GM19239 (cell line): ENCODE results near the gene SMG1.
"Not testable (repeated sequence)": the region's sequence is repeated elsewhere in the genome, so short reads cannot be mapped to it uniquely, and the experiment has no call there.

Experiments
- DNase-seq: peaks from one replicate; pipeline ENCODE4 v3.0.0; 2011; ENCODE audit warnings: low spot score; ENCODE audit not compliant: insufficient read length
- FAIRE-seq: peaks from 2 replicates; lab custom pipeline; 2011; peaks lifted over from hg19 to GRCh38; lab: Jason Lieb, UNC

The SMG1 gene

GRCh38 chr16:18925986-18926865 lies at the start of gene SMG1:
TSS of gene SMG1 (minus strand) at chr16:18926408. CDS start at chr16:18926041, 367 bp downstream.
- DNase-seq (peak; percentile 35), FAIRE-seq (peak; percentile 71)

- FAIRE-seq (no peak), DNase-seq (no peak)
Observed at GRCh38 chr16:18975109-18975508, 48.9 kb upstream of the SMG1 start.

- FAIRE-seq (no peak), DNase-seq (no peak)
Observed at GRCh38 chr16:18969855-18970240, 43.6 kb upstream of the SMG1 start.

GRCh38 chr16:18969050-18969854 lies 43.0 kb upstream of the SMG1 start:
- FAIRE-seq (peak; percentile 95), DNase-seq (peak; percentile 64)

GRCh38 chr16:18966791-18967190 lies 40.6 kb upstream of the SMG1 start:
- FAIRE-seq: no peak

GRCh38 chr16:18965555-18965954 lies 39.3 kb upstream of the SMG1 start:
- FAIRE-seq (no peak), DNase-seq (no peak)

More at GRCh38 chr16:18966791-18967190, 40.6 kb upstream of the SMG1 start:
- no peak for DNase-seq

- no peak for FAIRE-seq
- DNase-seq: no peak
Observed at GRCh38 chr16:18959031-18959505, 32.9 kb upstream of the SMG1 start.

- FAIRE-seq (no peak), DNase-seq (no peak)
Observed at GRCh38 chr16:18958621-18959029, 32.4 kb upstream of the SMG1 start.

- not testable (repeated sequence) for DNase-seq, FAIRE-seq
Observed at GRCh38 chr16:18956658-18957241, 30.5 kb upstream of the SMG1 start.

GRCh38 chr16:18955874-18956580 lies 29.8 kb upstream of the SMG1 start:
- peak; percentile 61 for FAIRE-seq
- DNase-seq: not testable (repeated sequence)

GRCh38 chr16:18953547-18953946 lies 27.3 kb upstream of the SMG1 start:
- no peak for FAIRE-seq
- no peak for DNase-seq

GRCh38 chr16:18950469-18951185 lies 24.4 kb upstream of the SMG1 start:
- DNase-seq (no peak), FAIRE-seq (no peak)

GRCh38 chr16:18948372-18949020 lies 22.3 kb upstream of the SMG1 start:
- no peak for FAIRE-seq
- DNase-seq: no peak

- DNase-seq (no peak), FAIRE-seq (no peak)
Observed at GRCh38 chr16:18945233-18945632, 19.0 kb upstream of the SMG1 start.

- DNase-seq (no peak), FAIRE-seq (no peak)
Observed at GRCh38 chr16:18943414-18943813, 17.2 kb upstream of the SMG1 start.

GRCh38 chr16:18942061-18942460 lies 15.9 kb upstream of the SMG1 start:
- FAIRE-seq: no peak
- DNase-seq: no peak

GRCh38 chr16:18941471-18941870 lies 15.3 kb upstream of the SMG1 start:
- no peak for FAIRE-seq
- no peak for DNase-seq

- FAIRE-seq: no peak
Observed at GRCh38 chr16:18938986-18939385, 12.8 kb upstream of the SMG1 start.

GRCh38 chr16:18937390-18937789 lies 11.2 kb upstream of the SMG1 start:
- no peak for DNase-seq
- FAIRE-seq: no peak

More at GRCh38 chr16:18938986-18939385, 12.8 kb upstream of the SMG1 start:
- DNase-seq: no peak
